HG03135 (cell line): ENCODE data around the gene ANKRD28.

Experiments used
- ATAC-seq: cut with Tn5 transposase; IDR thresholded peaks from one replicate; pipeline ENCODE4 v1.9.1; 2021; ENCODE audit warnings: mild to moderate bottlenecking, moderate library complexity; ENCODE audit not compliant: unreplicated experiment

The ANKRD28 gene

DNA sequence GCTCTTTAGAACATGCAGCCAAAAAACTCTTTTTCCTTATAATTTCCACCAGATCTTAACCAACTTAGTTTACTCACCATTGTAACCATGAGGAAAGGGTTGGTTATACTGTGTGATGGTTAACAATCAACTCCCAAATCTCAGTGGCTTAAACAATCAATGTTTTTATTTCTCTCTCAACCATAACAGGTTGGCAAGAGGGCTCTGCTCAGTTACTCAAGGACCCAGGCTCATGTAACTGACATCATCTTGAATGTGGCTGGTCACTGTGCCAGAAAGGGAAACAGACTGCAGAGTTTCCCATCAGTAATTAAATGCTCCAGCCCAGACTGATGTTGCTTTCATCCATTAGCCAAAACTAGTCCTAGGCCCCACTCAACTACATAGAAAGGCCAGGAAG lies 69.0 kb downstream of the ANKRD28 start:
- ATAC-seq = no peak

DNA sequence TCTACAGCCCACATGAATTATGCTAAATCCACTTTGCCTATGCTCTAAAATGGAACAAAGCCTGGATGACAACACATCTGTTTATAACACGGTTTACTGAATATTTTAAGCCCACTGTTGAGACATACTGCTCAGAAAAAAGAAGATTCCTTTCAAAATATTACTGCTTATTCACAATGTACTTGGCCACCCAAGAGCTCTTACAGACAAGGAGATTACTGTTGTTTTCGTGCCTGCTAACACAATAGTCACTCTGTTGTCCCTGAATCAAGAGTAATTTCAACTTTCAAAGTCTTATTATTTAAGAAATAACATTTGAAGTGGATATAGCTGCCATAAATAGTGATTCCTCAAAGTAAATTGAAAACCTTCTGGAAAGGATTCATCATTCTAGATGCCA lies 70.9 kb downstream of the ANKRD28 start:
- no peak for ATAC-seq

DNA sequence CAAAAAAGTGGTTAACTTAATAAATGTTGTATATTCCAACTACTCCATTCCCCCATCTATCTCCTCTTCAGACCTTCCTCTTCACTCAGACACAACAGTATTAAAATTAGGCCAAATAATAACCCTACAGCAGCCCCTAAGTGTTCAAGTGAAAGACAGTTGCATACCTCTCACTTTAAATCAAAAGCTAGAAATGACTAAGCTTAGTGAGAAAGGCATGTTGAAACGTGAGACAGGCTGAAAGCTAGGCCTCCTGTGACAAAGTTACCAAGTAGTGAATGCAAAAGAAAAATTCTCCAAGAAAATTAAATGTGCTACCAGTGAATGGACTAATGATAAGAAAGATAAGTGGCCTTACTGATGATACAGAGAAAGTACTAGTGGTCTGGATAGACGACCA lies 71.7 kb downstream of the ANKRD28 start:
- ATAC-seq = no peak

DNA sequence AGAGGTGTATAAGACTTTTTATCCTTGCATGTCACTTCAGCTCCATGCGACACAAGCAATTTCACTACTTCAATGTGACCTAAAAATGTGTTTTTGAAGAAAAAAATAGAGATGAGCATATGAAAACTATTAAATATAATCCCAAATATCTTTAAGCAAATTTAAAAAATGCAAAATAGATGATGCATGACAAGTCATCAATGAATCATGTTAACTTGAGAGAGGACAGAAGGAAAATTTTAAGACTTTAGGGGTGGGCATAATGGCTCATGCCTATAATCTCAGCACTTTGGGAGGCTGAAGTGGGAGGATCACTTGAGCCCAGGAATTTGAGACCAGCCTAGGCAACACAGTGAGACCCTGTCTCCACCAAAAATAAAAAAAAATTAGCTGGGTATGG lies 73.3 kb downstream of the ANKRD28 start:
- ATAC-seq = no peak

DNA sequence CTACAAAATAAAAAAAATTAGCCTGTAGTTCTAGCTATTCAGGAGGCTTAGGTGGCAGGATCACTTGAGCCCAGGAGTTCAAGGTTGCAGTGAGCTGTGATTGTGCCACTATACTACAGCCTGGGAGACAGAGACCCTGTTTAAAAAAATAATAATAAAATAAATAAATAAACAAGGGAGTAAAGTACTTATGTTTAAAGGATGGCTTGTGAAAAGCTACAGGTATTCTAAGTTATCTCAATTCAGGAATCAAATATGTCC lies 74.2 kb downstream of the ANKRD28 start:
- ATAC-seq = no peak

DNA sequence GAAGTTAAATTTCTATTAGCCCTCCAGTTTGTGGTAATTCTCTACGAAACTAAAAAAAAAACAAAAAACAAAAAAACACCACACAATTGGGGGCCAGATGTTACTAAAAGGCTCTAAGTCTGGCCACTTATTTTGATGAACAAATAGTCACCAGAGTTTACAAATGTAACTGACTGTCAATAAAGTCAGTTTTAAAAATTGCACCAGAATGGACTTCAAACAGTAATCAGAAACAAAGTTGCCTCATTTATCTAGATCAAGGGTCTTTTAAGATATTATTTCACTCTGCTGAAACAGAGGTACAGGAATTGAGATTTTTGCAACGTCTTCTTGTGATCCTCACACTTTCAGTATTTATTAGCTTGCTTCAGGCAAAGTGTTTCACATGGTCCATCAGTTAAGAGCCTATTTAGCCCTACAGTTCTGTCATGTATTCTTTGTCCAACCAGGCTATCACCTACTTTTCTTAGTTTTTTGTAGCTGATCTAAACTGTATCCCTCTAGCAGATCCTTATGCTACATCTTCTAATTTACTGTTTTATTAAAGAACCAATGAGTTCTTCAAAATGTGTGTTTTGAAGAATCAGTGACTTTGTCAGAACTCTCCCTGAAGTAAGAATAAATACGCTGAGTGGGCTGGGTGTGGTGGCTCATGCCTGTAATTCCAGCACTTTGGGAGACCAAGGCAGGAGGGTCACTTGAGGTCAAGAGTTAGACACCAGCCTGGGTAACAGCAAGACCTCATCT lies 74.7 kb downstream of the ANKRD28 start:
- ATAC-seq = no peak

DNA sequence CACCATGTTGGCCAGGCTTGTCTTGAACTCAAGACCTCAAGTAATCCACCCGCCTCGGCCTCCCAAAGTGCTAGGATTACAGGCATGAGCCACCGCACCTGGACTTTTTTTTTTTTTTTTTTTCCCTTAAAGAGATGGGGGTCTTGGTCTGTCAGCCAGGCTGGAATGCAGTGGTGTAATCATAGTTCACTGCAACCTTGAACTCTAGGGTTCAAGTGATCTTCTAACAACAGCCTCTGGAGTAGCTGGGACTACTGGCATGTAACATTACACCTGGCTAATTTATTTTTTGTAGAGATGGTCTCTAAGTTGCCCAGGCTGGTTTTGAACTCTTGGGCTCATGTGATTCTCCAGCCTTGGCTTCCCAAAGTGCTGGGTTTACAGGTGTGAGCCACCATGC lies 81.6 kb downstream of the ANKRD28 start:
- no peak for ATAC-seq

DNA sequence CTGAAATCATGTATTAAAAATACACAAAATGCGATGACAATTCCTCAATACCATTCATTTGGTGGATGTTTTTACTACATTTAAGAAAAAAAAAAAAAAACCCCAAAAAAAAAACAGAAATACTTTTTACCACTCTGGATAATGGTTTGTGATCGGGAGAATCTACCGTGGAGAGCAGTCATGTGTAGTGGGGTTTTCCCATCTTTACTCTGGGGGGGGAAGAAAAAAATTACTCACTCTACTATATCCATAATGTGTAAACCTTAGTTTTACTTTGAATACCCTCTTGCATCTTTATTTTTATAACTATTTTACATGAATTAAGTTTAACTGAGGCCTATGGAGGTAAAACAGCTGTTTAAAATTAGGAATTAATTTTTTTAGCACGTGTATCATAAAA lies 83.3 kb downstream of the ANKRD28 start:
- no peak for ATAC-seq

DNA sequence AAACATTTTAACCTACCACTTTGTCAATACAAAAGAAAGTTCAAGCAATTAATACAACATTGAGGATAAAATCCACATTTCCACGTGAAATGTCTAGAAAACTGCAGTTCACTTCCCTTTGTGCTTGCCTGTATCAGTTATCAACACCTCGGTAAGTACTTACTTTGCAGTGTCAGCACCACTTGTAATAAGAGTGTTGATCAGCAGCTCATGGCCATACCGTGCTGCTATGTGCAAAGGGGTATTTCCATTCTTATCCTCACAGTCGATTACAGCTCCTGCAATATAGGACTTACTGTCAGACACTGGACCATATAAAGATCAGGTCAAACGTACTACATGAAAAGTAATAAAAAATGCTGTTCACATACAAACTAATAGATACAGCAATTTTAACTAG lies 84.4 kb downstream of the ANKRD28 start:
- ATAC-seq = no peak

DNA sequence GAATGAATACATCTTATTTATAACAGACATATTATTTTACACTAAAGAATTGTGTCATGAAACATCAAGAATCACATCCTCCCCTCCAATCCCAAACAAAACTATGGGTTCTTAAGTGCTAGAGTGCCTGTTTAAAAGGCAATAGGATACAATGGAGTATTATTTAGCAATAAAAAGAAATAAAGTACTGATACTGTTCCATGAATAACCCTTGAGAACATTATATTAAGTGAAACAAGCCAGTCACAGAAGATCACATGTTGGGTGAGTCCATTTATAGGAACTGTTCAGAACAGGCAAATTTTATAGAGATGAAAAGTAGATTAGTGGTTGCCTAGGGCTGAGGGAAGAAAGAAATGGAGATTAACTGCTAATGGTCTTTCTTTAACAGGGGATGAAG lies 86.5 kb downstream of the ANKRD28 start:
- no peak for ATAC-seq

DNA sequence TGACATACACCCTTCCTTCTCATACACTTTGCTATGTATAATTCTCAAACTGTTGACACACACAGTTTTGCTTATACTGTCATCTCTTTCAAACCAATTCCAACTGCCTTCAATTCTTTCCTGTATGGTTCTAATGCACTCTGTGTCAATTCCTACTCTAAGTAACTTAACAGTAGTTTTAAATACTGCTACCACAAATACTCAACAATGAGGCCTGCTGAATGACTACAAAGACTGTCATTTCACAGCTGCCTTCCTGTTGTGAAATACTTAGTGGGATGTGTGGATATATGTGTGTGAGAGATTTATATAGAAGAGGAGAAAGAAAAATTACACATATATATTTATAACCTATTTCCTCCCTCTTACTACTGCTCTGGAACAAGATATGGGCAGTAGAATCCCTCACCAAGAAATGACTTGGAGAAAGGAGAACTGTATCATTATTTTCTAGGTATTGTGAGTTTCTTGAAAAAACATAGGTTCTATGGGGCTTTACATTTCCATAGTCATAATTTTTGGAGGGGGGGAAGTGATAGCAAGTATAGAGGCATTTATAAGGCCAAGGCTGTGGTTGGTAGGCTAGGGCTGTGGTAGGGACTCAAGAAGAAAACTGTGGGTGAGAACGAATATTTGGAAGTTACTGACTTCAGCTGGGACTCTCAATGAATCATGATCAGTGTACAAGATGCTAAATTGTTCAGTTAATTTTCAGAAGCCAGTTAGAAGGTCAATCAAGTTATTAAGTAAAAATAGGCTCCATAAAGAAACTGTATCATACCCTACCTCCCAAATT lies 88.7 kb downstream of the ANKRD28 start:
- no peak for ATAC-seq

DNA sequence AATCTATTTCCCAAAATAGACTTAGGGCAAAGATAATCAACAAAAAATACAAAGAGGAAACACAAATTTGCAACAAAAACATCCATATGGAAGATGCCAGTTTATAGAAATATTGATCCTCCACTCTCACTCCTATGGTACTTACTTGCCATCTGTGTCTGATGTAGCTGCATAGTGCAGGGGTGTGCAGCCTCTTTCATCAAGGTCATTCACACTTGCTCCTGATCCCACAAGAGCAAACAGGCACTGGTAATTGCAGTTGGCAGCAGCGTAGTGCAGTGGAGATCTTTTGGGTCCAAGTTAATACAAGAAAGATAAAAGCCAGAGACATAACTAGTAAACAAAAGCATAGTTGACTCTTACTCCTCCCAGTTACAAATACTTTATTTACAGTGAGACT lies 90.0 kb downstream of the ANKRD28 start:
- no peak for ATAC-seq

DNA sequence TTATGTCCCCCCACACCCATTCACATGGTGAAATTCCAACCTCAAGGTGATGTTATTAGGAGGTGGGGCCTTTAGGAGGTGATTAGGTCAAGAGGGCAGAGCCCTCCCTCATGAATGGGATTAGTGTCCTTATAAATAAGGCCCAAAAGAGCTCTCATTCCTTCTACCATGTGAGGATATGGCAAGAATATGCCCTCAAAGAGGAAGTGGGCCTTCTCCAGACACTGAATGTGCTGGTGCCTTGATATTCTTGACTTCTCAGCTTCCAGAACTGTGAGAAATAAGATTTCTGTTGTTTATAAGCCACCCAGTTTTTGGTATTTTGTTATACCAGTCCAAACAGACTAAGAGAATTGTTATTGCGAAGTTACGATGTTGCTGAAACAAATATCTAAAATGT lies 94.4 kb downstream of the ANKRD28 start:
- ATAC-seq = no peak

DNA sequence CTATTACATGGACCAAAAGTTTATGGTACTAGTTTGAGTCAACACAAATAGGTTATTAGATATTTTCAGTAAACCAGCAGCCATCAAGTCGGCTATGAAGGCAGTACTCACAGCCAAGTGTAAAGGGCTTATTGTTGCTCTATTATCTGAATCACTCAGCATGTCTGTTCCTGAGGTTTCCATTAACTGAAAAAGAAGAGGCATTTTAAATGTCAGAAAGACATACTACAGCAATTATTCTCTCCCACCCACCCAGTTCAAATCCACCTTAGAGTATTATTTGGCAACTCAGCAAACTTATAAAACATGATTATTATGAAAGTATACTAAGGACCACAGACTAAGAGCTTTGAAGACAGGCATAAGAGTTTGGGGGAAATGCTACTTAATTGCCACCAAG lies 103.2 kb downstream of the ANKRD28 start:
- no peak for ATAC-seq

DNA sequence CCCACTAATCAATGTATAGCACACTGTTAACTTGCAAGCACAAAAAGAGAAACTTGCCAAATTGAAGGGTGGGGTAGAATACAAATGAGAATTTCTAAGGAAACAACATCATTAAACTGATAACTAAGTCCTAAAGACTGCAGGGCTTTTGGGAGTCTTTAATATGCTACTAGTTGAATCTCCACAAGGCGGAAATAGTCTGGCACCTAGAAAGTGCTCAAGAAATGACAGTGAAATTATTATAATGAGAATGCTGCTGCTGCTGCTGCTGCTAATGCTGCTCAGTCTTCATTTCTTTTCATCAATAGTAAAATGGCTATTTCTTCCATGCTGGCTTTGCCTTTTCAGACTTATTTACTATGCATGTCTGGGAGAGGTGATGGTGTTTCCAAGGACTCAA lies 104.4 kb downstream of the ANKRD28 start:
- no peak for ATAC-seq

DNA sequence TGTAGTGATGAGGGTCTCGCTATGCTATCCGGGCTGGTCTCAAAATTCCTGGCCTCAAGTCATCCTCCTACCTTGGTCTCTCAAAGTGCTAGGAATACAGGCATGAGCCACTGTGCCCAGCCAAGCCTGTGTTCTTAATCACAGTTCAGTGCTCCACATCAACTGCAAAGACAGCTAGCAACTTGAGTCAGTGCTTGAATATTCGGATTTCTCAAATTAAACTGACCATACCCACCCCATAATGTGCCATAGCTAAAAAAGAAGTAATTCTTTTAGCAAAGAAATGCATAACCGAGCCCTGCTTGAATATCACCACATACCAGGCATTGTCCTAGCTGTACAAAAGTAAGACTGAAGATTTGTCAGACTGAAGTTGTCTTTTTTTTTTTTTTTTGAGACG lies 107.0 kb downstream of the ANKRD28 start:
- ATAC-seq = no peak

DNA sequence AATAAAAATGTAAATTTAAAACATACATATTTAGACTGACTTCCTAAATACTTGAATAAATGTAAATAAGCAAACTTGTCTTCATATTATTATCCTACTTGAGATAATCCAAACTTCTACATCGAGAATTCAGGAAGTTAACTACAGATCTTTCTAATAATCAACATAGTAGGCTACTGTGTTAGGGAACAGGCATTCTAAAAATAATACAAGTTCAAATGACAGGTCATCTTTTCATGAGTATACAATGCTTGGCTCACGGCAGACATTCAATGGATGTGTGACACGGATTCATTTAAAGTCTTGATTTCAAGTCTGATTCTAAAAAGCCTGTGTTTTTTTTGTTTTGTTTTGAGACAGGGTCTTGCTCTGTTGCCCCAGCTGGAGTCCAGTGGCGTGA lies 107.5 kb downstream of the ANKRD28 start:
- no peak for ATAC-seq

DNA sequence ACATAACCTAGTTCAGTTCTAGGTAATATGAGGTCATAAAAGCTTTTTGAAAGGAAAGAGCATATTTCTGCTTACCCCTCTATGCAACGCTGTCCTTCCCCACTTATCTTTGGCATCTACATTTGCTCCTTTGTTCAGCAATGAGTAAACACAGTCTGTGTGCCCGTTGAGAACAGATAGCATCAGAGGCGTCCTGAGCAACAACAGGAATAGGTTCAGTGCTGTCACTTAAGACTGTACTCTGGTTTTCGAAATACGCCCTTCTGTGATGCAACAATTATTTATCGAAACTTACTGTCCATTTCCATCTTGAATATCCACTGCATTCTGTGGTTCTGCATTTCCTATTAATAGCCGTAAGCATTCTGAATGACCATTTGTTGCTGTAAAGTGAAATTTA lies 111.9 kb downstream of the ANKRD28 start:
- no peak for ATAC-seq

DNA sequence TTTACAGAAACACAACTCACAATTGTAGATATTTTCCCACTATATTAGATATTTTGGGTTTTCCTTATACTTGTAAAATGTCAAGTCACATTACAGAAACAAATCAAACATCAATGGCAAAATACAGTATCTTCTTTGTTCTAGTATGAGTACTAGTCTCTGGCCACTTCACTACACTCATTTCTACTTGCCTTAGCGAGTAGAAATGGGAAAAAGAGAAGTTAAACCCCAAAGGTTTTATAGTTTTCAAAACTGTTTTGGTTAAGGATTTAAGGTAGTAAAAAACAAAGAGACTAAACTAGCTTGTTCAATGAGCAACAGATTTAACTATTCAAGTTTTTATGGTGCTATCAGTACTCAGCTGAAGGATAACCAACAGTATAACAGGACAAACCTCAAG lies 114.5 kb downstream of the ANKRD28 start:
- ATAC-seq = no peak

DNA sequence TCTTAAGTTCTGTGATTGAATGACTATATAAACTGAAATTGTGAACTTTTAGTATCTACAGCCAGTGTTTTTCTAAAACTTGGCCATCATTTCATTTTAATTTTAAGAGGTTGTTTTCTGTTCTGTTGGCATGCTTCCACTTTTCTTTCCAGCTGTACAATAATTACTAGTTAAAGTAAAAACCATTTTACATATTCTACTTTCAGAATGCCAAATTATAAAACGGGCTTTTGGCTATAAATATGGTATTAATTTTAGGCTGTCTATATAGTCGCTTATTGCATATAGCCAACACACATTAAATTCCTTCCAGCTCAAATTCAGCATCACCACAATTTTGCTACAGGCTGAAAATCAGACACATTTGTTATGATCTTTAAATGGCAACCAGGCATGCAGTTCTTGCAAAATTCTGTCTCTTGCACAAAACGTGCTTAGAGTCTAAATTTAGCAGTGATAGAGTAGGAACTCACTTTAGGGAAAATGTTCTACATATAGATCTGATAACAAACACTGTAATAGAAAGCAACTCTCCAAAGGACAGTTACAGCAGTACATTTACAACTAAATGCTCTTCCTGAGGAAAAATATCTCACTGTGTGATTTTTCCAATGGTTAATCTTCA lies 115.1 kb downstream of the ANKRD28 start:
- no peak for ATAC-seq

DNA sequence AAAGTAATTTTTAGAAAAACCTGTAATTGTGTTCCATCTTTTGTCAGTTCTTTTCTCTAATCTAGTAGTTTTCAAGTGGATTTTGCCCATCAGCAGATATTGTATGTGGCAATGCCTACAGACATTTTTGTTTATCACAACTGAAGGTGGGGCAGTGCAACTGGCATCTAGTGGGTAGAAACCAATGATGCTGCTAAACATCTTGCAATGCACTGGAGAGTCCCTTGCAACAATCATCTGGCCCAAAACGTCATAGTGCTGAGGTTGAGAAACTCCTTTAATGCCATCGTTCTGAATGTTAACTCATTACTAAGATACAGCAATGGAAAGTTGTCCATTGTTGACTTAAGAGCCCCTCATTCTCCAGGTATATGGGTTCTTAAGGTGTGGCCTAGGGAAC lies 116.1 kb downstream of the ANKRD28 start:
- no peak for ATAC-seq

DNA sequence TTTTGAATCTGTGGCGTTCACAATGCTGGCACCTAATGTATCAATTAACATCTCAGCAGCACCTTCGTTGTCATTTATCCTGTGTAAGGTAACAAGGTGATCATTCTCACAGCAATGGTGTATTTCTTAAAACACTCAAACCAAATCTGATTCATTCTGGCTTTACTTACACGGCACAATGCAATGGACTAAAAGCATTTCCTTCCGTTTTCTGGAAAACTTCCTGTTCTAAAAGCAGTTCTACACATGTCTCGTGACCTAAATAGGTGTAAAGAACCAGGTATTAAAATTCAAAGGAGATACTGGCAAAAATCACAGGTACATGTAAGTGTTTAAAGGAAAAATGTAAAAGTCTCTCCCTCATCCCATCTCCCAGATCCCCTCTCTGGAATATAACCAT lies 118.5 kb downstream of the ANKRD28 start:
- ATAC-seq = no peak
